HG03378 (cell line): Measurements from ENCODE around the gene ERC1.

Experiments used
- ATAC-seq: cut with Tn5 transposase; IDR thresholded peaks from one replicate; pipeline ENCODE4 v1.9.1; 2021; ENCODE audit warnings: mild to moderate bottlenecking, moderate library complexity; ENCODE audit not compliant: unreplicated experiment

ERC1 gene

DNA sequence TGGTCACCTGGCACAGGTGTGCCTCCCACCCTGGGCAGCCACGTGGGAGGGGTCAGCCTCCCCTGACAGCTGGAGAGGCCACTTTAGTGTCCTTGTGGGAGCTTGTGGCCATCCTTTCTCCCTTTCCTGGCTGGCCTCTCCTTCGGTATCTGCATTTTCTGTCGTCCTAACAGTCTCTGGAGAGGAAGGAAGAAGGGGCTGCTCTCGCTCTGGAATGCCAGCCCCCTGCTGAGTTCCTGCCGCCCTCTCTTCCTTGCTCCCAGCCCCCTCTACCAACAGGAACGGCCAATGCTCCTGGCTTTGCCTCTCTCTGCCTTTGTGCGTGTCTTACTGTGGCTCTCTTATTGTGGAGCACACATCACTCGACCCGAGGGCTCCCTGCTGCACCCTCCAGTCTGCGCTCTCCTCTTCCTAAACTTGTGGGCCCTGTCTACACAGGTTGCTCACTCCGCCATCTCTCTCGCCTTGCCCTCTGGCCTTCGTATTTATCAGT is 532.6 kb downstream of the ERC1 start:
- ATAC-seq: no peak

GRCh38 chr12:1525858-1526257 is 534.8 kb downstream of the ERC1 start:
- ATAC-seq: no peak

- no peak for ATAC-seq
Observed at GRCh38 chr12:1527789-1528188, 536.8 kb downstream of the ERC1 start.

- no peak for ATAC-seq
Observed at GRCh38 chr12:1528791-1529190, 537.8 kb downstream of the ERC1 start.

- ATAC-seq: no peak
Observed at GRCh38 chr12:1529228-1529861, 538.3 kb downstream of the ERC1 start.

DNA sequence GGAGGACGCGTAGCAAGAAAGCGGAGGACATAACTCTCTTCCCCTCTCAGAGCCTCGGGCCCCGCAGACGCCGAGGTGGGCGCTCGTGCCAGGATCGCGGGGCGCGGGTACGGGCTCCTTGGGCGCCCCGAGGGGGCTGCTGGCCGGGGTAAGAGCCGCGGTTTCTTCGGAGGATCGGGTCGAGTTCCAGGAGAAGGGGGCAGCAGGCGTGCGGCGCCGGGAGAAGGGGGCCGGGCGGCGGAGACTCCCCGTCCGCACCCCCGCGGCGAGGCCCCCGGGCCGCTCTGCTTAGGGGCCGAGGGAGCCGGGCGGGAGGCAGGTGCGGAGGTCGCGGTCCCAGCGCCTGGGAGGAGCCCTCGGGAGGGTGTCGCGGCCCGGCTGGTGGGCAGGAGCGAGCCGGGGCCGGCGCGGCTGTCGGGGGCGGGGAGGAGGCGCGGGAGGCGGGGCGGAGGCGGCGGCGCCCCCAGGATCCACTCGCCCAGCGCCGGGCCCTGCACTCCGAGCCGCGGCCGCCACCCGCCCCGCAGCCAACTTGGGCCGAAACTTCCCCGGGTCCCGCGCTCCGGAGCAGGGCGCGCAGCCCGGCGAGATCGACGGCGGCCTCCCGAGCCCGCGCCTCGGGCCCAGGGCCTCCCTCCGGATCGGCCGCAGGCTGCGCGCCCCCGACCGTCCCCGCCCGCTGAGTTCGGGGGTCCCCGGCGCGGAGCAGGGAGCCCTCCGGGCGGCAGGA is 539.0 kb downstream of the ERC1 start:
- no peak for ATAC-seq

GRCh38 chr12:1530592-1531152 is 539.6 kb downstream of the ERC1 start:
- ATAC-seq: no peak

GRCh38 chr12:1531153-1531653 is 540.2 kb downstream of the ERC1 start:
- ATAC-seq: no peak

DNA sequence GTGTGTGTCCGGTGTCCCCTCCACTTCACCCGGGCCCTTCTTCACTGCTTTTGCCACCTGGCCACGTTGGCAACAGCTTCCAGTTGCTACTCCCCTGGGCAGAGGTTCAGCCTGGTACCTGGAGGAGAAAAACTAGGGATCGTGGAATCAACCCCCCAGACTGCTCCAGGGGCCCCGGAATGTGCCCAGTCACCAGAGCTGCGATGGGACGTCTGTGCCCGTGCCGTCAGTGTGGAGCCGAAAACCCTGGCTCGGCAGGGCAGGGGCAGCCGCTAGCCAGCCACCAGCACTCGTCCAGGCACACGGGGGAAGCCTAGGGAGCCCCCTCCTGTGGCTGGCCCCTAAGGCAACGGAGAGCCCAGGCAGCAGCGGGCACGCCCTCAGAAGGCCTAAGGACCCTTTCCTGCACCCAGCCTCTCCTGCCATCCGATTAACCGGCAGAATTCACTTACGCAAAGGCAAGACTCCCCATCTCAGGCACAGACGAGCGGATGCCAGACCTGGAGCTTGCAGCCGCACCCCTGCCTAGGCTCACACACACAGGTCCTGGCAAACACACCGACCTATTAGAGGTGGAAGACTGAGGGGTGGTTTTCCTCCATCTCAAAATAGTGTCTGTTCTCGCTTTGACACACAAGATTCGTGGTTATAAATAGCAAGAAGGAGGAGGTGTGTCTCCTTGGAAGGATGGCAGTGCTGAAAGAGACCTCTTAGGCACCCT is 540.8 kb downstream of the ERC1 start:
- ATAC-seq: no peak

GRCh38 chr12:1532375-1533165 is 541.5 kb downstream of the ERC1 start:
- ATAC-seq: no peak

- ATAC-seq: peak; percentile 21
Observed at GRCh38 chr12:1533205-1533601, 542.2 kb downstream of the ERC1 start.

GRCh38 chr12:1533602-1534304 is 542.7 kb downstream of the ERC1 start:
- peak; percentile 50 for ATAC-seq

DNA sequence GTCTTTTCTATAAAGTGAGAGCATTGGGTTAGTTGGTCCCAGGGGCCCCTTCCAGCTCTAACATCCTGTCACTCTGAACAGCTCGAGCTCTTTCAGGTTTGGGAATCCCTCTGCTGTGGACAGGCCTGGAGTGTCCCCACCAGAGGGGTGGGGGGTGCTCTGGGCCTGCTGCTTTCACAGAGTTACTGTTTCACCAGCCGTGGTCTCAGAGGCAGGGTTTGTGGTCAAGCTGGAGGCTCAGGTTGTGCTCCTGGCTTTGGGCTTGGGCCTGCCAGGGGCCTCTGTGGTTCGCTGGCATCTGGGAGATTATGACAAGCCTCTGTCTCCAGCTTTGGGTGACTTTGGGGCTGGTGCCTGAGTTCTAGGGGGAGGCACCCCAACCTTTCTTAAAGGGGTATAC is 543.7 kb downstream of the ERC1 start:
- ATAC-seq: peak; percentile 29

- ATAC-seq: no peak
Observed at GRCh38 chr12:1536817-1537216, 545.8 kb downstream of the ERC1 start.

- ATAC-seq: no peak
Observed at GRCh38 chr12:1539135-1539534, 548.1 kb downstream of the ERC1 start.

DNA sequence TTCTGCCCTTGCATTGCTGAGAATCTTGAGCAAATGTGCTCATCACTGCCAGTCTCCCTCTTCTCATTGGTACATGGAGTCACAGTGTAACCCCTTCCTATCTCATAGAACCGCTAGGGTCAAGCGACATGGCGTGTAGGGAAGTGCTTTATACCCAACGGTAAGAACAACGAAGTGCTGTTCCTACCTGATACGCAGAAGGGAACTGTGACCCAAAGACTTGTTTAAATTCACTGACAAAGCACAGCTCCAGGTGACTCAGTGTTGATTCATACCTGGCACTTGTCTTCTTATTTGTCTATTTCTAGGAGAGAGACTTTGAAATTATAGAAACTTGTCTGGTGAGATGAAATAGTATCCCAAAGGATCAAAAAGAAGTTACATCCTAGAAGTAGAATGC is 549.7 kb downstream of the ERC1 start:
- no peak for ATAC-seq

DNA sequence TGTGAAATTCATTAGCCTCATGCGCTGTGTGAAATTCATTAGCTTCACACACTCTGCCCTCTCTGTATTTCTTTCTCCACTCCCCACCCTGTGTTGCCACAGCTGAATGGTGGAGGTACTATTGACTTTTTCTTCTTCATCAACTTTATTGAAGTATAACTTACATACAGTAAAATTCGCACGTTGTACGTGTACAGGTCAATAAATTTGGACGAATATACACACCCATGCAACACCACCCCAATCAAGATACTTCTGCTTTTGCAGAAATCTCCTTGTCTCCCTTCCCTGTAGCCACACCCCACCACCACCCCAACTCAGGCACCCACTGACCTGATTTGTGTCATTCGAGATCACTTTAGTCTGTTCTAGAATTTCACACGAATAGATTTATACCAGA is 551.6 kb downstream of the ERC1 start:
- no peak for ATAC-seq

DNA sequence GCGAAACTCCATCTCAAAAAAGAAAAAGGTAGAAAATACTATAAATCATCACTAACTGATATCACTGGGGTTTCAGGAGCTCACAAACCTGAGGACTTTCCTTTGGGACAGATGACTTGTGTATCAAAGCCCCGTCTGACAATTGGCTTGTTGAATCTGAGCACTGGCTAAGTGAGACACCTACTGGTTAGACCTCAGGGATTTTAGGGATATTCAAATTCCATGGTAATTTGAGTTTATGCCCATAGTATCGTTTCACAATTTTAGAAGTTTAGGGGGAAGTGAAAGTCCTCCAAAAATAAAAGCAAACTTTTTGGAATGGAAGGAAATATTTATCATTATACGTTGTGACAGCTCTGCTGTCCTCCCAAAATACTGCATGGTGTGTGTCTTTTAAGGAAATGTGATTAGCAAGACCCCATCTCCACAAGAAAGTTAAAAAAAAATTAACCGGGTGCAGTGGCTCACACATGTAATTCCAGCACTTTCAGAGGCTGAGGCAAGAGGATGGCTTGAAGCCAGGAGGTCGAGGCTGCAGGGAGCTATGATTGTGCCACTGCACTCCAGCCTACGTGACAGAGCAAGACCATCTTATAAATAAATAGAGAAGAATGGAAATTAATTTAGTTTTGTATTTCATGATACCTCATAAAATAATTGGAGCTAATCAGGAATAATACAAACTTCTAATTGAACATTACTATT is 554.1 kb downstream of the ERC1 start:
- no peak for ATAC-seq
